Measurements from ENCODE around the gene AUP1. TPM values are rescaled to one million over a fixed set of nuclear protein-coding genes. Genes with fewer than 3 reads are reported as not detected.

Gene AUP1
- total and polyA plus RNA-seq, 2 donors (not counting 3 experiments of a cell fraction or from before 2014, with no cell fraction given), result 103 to 187 TPM

- peak; percentile 35 for DNase-seq (ENCODE audit: low read depth, low spot score)
- H3K9me3 ChIP-seq (replicated peaks; ENCODE audit: control insufficient read depth, insufficient read depth, low read length), result no peaks in the 10 kb centered on the region
- H3K4me1 ChIP-seq (ENCODE audit: control insufficient read depth, extremely low read depth, insufficient read depth, low read length), result peaks cover 30% of the 10 kb centered on the region
- H2AFZ ChIP-seq (ENCODE audit: low read depth, low read length), result peak overlapping the region; percentile 11
- H3K27ac ChIP-seq (ENCODE audit: insufficient read depth, low read depth, low read length), result no peak overlapping the region
- H3K79me2 ChIP-seq (ENCODE audit: control insufficient read depth, insufficient read depth, low read length), result no peaks in the 10 kb centered on the region
- H3K4me3 ChIP-seq (replicated peaks in 1 of 3; ENCODE audit: insufficient read depth in 1 of 3, low read depth in 1 of 3, low read length in 3 of 3), result peak overlapping the region in 2 of 3 experiments; percentile 19 to 25
- TF ChIP-seq POLR2AphosphoS5 (IDR thresholded peaks at IDR 0.05; ENCODE audit: insufficient read depth, low read depth, low read length) (no peak), MYC (IDR thresholded peaks at IDR 0.05; ENCODE audit: low read depth, low read length) (no peak), FOS (IDR thresholded peaks at IDR 0.05; ENCODE audit: borderline replicate concordance, insufficient read depth, low read length) (peak; percentile 17), POLR2A (IDR thresholded peaks at IDR 0.05; ENCODE audit: low read depth, low read length) (no peak), CTCF (IDR thresholded peaks at IDR 0.05; ENCODE audit: extremely low read depth in 1 of 2, insufficient read depth in 1 of 2, low read depth in 1 of 2, low read length in 2 of 2) (no peak), GATA2 (IDR thresholded peaks at IDR 0.05; ENCODE audit: insufficient read depth, insufficient read length, low read depth, low read length) (no peak), EZH2 (IDR thresholded peaks at IDR 0.05; ENCODE audit: borderline replicate concordance, low read depth, low read length, severe bottlenecking) (peak; percentile 95), JUN (IDR thresholded peaks at IDR 0.05; ENCODE audit: borderline replicate concordance, insufficient read depth, insufficient read length, low read depth) (no peak)
- dilution Hi-C loops (cut with MboI; ENCODE audit: extremely low pct_ligation_motif_present, low sequenced_read_pairs) (no loop called here), intact Hi-C loops (cut with micrococcal nuclease) (loop anchor here (1.0 to 5.0 kb wide), 2 partner anchors 15 to 34 kb away; partner anchors contain the start of gene TTC31)
- FAIRE-seq, result peak; percentile 62
- ChIA-PET POLR2A (interaction anchor here (1.1 kb wide), 1 partner anchor 30 kb away, joined by 3 read pairs; the partner anchor contains the start of gene AUP1), CTCF (interaction anchor here (0.7 to 2.6 kb wide), 7 partner anchors 8 to 87 kb away, joined by 3 to 6 read pairs (median 3); partner anchors contain the start of genes CCDC142, TTC31 and WBP1)
- H3K4me2 ChIP-seq (ENCODE audit: insufficient read depth, low read length), result peak overlapping the region; percentile 50
- no TSS peak for BruUV-seq (replicated peaks)
- no peaks in the 10 kb centered on the region for H3K9me1 ChIP-seq (replicated peaks; ENCODE audit: control insufficient read depth, extremely low read depth, insufficient read depth, low read length)
- peaks cover 23 to 40% of the 10 kb centered on the region in 2 experiments for H3K27me3 ChIP-seq (ENCODE audit: control insufficient read depth in 2 of 2, insufficient read depth in 2 of 2, low read length in 2 of 2)
- no peaks in the 10 kb centered on the region for H4K20me1 ChIP-seq (replicated peaks; ENCODE audit: control insufficient read depth, extremely low read depth, insufficient read depth, low read length)
- H3K36me3 ChIP-seq (ENCODE audit: control insufficient read depth in 2 of 2, extremely low read depth in 1 of 2, insufficient read depth in 2 of 2, low read length in 2 of 2), result no peaks in the 10 kb centered on the region
- H3K9ac ChIP-seq (replicated peaks; ENCODE audit: extremely low read depth, insufficient read depth, low read length), result no peak overlapping the region
Measured at GRCh38 chr2:74498500-74499266, 30.8 kb downstream of the AUP1 start.

Measured in endothelial cell of umbilical vein (primary cell).